ENCODE data around the gene ACSL5.

DNA sequence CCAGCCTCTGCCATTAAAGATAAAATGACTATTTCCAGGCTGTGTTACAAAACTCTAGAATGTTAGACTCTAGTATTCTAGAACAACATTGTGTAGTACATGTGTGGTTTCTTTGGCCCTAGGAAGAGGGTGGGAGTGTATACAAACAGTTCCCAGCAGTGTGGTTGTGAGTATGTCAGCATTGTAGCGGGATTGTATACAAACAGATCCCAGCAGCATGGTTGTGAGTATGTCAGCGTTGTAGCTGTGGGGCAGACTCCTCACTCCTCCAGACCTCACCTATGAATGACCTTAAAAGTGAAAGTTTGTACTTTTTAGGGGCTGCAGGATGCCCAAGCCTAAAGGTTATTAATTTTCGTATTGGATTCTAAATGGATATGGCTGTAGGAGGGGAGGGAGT, 6.9 kb upstream of the ACSL5 start:
- TF ChIP-seq CTCF (IDR thresholded peaks at IDR 0.05), result no peak
- no peak for TF ChIP-seq POLR2A (IDR thresholded peaks at IDR 0.05)

Data from testis (tissue), 2 donors.